GM23338 (cell line): Measurements from ENCODE around the gene SLC12A6.

Experiments used
- CTCF ChIP-seq, 2 experiments: fragments of 200-600 bp in 1 of 2; sonication (generic) in 1 of 2; conservative IDR thresholded peaks; 2 replicates each; pipeline versions ENCODE4 v1.5.1 to v1.6.1; 2016 to 2017; ENCODE audit warnings: antibody characterized with exemption in 2 of 2, low read depth in 2 of 2, mild to moderate bottlenecking in 2 of 2, moderate library complexity in 1 of 2
- EZH2phosphoT487 ChIP-seq: fragments of 200-600 bp; sonication (generic); IDR thresholded peaks from one replicate; pipeline ENCODE4 v1.8.1; 2018; ENCODE audit warnings: antibody characterized with exemption; ENCODE audit not compliant: unreplicated experiment
- POLR2AphosphoS5 ChIP-seq: IDR thresholded peaks from 2 replicates; pipeline ENCODE4 v1.6.1; 2016; ENCODE audit warnings: antibody characterized with exemption, low read depth

DNA sequence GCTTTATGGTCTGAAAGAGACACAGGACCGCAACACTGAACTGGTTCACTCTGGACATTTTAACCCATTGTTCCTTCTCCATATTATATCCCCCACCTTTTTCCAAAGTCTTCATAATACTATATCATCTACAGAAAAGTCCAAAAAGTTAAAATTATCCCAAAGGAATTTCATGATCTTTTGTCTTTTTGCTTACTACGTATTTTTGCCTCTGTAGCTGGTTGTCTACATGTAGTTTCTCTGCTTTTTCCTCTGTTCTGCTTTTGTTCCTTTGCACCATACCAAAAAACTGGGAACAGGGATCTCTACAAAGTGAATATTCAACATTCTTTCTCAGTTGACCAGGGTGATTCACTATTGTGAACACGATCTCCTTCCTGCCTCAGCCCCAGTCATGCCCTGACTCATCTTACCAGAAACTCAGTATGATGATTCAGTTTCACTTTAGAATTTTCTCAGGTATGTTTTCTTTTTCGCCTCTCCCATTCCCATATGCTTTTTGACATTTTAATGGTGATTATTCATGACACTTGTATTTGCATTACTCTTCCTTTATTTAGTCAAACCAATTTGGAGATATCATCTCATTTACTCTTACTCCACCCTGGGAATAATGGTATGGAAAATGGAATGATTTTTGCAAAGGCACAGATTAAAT lies 98.3 kb downstream of the SLC12A6 start:
- no peak for TF ChIP-seq CTCF (conservative IDR thresholded peaks at IDR 0.05; ENCODE audit: low read depth in 2 of 2)
- no peak for TF ChIP-seq EZH2phosphoT487
- no peak for TF ChIP-seq POLR2AphosphoS5
